Activated CD8-positive, alpha-beta memory T cell treated with anti-CD3 and anti-CD28 coated beads for 36 hours (primary cell): Measurements from ENCODE around the gene WDR43. TPM values are rescaled to one million over a fixed set of nuclear protein-coding genes. Genes with fewer than 3 reads are reported as not detected.

Source experiments
- CTCF ChIA-PET: fragments of 350-600 bp; sonication (Branson Sonifier 250); formaldehyde crosslinking; loops from one replicate; lab custom pipeline; 2021; ENCODE audit warnings: antibody characterized with exemption; lab: Charles Lee
- POLR2A ChIA-PET: fragments of 350-600 bp; sonication (Branson Sonifier 250); formaldehyde crosslinking; loops from one replicate; lab custom pipeline; 2021; ENCODE audit warnings: antibody characterized with exemption; lab: Charles Lee
- total RNA-seq, 2 experiments: library from RNA; stranded (reverse); gene quantifications; one replicate each; pipeline ENCODE4 v1.2.3, GENCODE V29; 2021

WDR43 gene
- total RNA-seq, 2 experiments from 2014 or later, result 175 to 178 TPM

GRCh38 chr2:28979576-28980366, 85.3 kb downstream of the WDR43 start:
- POLR2A ChIA-PET, result no interaction called here
- CTCF ChIA-PET, result interaction anchor here (0.6 to 1.5 kb wide), 3 partner anchors 9 to 136 kb away, joined by 3 read pairs; no protein-coding TSS in a partner anchor

GRCh38 chr2:28980368-28981015, 86.0 kb downstream of the WDR43 start:
- ChIA-PET CTCF (interaction anchor here (0.9 to 1.5 kb wide), 2 partner anchors 10 to 136 kb away, joined by 3 read pairs; no protein-coding TSS in a partner anchor), POLR2A (no interaction called here)

GRCh38 chr2:28981016-28981441, 86.6 kb downstream of the WDR43 start, which contains the start of gene TOGARAM2:
Gene TOGARAM2 (plus strand): TSS chr2:28981298. CDS start chr2:28994835, 13,537 bp downstream.
- POLR2A ChIA-PET, result no interaction called here

GRCh38 chr2:28981620-28982376, 87.3 kb downstream of the WDR43 start:
- POLR2A ChIA-PET, result no interaction called here

More at GRCh38 chr2:28981016-28981441, 86.6 kb downstream of the WDR43 start, which contains the start of gene TOGARAM2:
- CTCF ChIA-PET, result interaction anchor here (0.9 kb wide), 1 partner anchor 135 kb away, joined by 3 read pairs; no protein-coding TSS in a partner anchor

GRCh38 chr2:28982381-28982950, 88.0 kb downstream of the WDR43 start:
- CTCF ChIA-PET, result no interaction called here

More at GRCh38 chr2:28981620-28982376, 87.3 kb downstream of the WDR43 start:
- CTCF ChIA-PET, result no interaction called here

GRCh38 chr2:28986429-28986828, 92.0 kb downstream of the WDR43 start:
- ChIA-PET POLR2A (no interaction called here), CTCF (no interaction called here)

More at GRCh38 chr2:28982381-28982950, 88.0 kb downstream of the WDR43 start:
- POLR2A ChIA-PET, result no interaction called here

- ChIA-PET CTCF (no interaction called here), POLR2A (no interaction called here)
Measured at GRCh38 chr2:28989973-28990372, 95.5 kb downstream of the WDR43 start.

- POLR2A ChIA-PET, result no interaction called here
- CTCF ChIA-PET, result no interaction called here
Measured at GRCh38 chr2:28990445-28990844, 96.0 kb downstream of the WDR43 start.

- ChIA-PET CTCF (interaction anchor here (0.7 kb wide), 1 partner anchor 12 kb away, joined by 3 read pairs; no protein-coding TSS in a partner anchor), POLR2A (no interaction called here)
Measured at GRCh38 chr2:28991021-28991420, 96.6 kb downstream of the WDR43 start.

GRCh38 chr2:28991460-28991859, 97.0 kb downstream of the WDR43 start:
- ChIA-PET POLR2A (no interaction called here), CTCF (interaction anchor here (0.7 kb wide), 1 partner anchor 12 kb away, joined by 3 read pairs; no protein-coding TSS in a partner anchor)

GRCh38 chr2:28993206-28993960, 98.9 kb downstream of the WDR43 start:
- ChIA-PET CTCF (no interaction called here), POLR2A (interaction anchor here (0.7 kb wide), 1 partner anchor 8 kb away, joined by 4 read pairs; no protein-coding TSS in a partner anchor)

GRCh38 chr2:28994074-28994473, 99.6 kb downstream of the WDR43 start:
- POLR2A ChIA-PET, result no interaction called here
- CTCF ChIA-PET, result no interaction called here

GRCh38 chr2:28994679-28995078, 100.2 kb downstream of the WDR43 start:
- POLR2A ChIA-PET, result interaction anchor here (0.7 kb wide), 1 partner anchor 196 kb away, joined by 3 read pairs; no protein-coding TSS in a partner anchor

GRCh38 chr2:28995765-28996750, 101.6 kb downstream of the WDR43 start:
- CTCF ChIA-PET, result interaction anchor here (0.7 kb wide), 1 partner anchor 1142 kb away, joined by 3 read pairs; no protein-coding TSS in a partner anchor
- POLR2A ChIA-PET, result no interaction called here

More at GRCh38 chr2:28994679-28995078, 100.2 kb downstream of the WDR43 start:
- CTCF ChIA-PET, result no interaction called here

GRCh38 chr2:28997237-28997846, 102.9 kb downstream of the WDR43 start:
- ChIA-PET CTCF (no interaction called here), POLR2A (no interaction called here)
